ENCODE data around the gene PTGR3. TPM values are rescaled to one million over a fixed set of nuclear protein-coding genes. Genes with fewer than 3 reads are reported as not detected.

The PTGR3 gene
- total and polyA plus RNA-seq, 2 of the 8 experiments (the other 6 are each of a cell fraction or from before 2014, with no cell fraction given): 2.0 to 3.6 TPM

- TF ChIP-seq KDM1A (IDR thresholded peaks at IDR 0.05; ENCODE audit: borderline replicate concordance, low read length) (no peak), CTBP2 (IDR thresholded peaks at IDR 0.05; ENCODE audit: borderline replicate concordance, insufficient read depth, insufficient read length, low read length) (peak; percentile 68), RNF2 (IDR thresholded peaks at IDR 0.05; ENCODE audit: borderline replicate concordance, low read depth, low read length, missing control alignments, poor library complexity, severe bottlenecking) (peak; percentile 83)
- FAIRE-seq (no peak), DNase-seq (ENCODE audit: low read depth in 1 of 2, low spot score in 2 of 2) (peak in 1 of 2 experiments; percentile 61)
- CTCF ChIA-PET (ENCODE audit: partially characterized antibody): no interaction called here
- Histone ChIP-seq H3K23me2 (ENCODE audit: low read depth, low read length) (peaks cover 25% of the 10 kb centered on the region), H3K79me1 (ENCODE audit: low read depth, low read length) (no peaks in the 10 kb centered on the region), H3K27me3 (replicated peaks in 1 of 4; ENCODE audit: control insufficient read depth in 3 of 4, extremely low read depth in 1 of 4, insufficient read depth in 3 of 4, low read length in 3 of 4) (peaks cover 53 to 86% (median 71%) of the 10 kb centered on the region in 4 experiments), H2BK20ac (ENCODE audit: low read length) (no peak overlapping the region), H3K56ac (replicated peaks; ENCODE audit: insufficient read length, low read depth, low read length) (no peak overlapping the region), H3K4me1 (replicated peaks in 1 of 4; ENCODE audit: control insufficient read depth in 3 of 4, insufficient read depth in 4 of 4, low read length in 3 of 4) (peaks cover 4 to 35% (median 22%) of the 10 kb centered on the region in 4 experiments), H2AK5ac (ENCODE audit: low read depth, low read length) (no peak overlapping the region), H3K23ac (ENCODE audit: insufficient read length) (no peak overlapping the region), H2BK5ac (ENCODE audit: low read depth, low read length) (no peak overlapping the region), H3K9me3 (ENCODE audit: insufficient read depth in 2 of 2, low read depth in 1 of 2, low read length in 1 of 2) (no peaks in the 10 kb centered on the region), H3K14ac (ENCODE audit: insufficient read length) (no peak overlapping the region), H3K18ac (ENCODE audit: extremely low read depth, low read length) (no peak overlapping the region), H3K27ac (ENCODE audit: low read depth, low read length) (no peak overlapping the region), H3K4me2 (ENCODE audit: insufficient read depth in 1 of 2, low read depth in 2 of 2, low read length in 2 of 2) (peak overlapping the region; percentile 94 to 99), H2AFZ (ENCODE audit: low read length) (no peak overlapping the region), H3K36me3 (ENCODE audit: control insufficient read depth in 2 of 4, insufficient read depth in 4 of 4, low read length in 3 of 4) (no peaks in the 10 kb centered on the region; a peak in 1 of 8 replicates), H3K4me3 (ENCODE audit: extremely low read depth in 1 of 4, insufficient read depth in 2 of 4, low read depth in 3 of 4, low read length in 4 of 4) (peak overlapping the region in 2 of 4 experiments; percentile 19 to 70; a peak in 3 of 8 replicates), H4K8ac (ENCODE audit: extremely low read depth, insufficient read depth, low read length) (no peak overlapping the region), H4K20me1 (replicated peaks in 1 of 2; ENCODE audit: control insufficient read depth in 1 of 2, insufficient read depth in 2 of 2, low read length in 2 of 2) (peaks cover 14 to 18% of the 10 kb centered on the region in 2 experiments), H2BK15ac (ENCODE audit: low read length) (no peak overlapping the region), H2BK120ac (replicated peaks; ENCODE audit: low read depth, low read length) (no peak overlapping the region), H3K79me2 (ENCODE audit: control insufficient read depth in 1 of 2, insufficient read depth in 2 of 2, low read length in 2 of 2) (no peaks in the 10 kb centered on the region), H4K5ac (ENCODE audit: insufficient read length, low read depth, low read length) (no peak overlapping the region), H3K4ac (replicated peaks; ENCODE audit: insufficient read length, low read depth, low read length) (no peak overlapping the region), H2BK12ac (ENCODE audit: low read depth, low read length) (no peak overlapping the region), H4K91ac (replicated peaks; ENCODE audit: insufficient read length, low read length) (no peak overlapping the region), H3K9ac (replicated peaks in 1 of 4; ENCODE audit: extremely low read depth in 1 of 4, low read depth in 3 of 4, low read length in 3 of 4) (no peak overlapping the region)
- 1% methylated on average over 14 of the region's 14 CpGs; no CpG with 5 or more reads in 1 of the 2 experiments for WGBS, 2 experiments (ENCODE audit: extremely low coverage in 1 of 2, insufficient coverage in 1 of 2, insufficient read length in 1 of 2, insufficient replicate concordance in 2 of 2, low coverage in 1 of 2, low lambda C conversion rate in 2 of 2, missing lambda C conversion rate in 1 of 2)
- POLR2A ChIA-PET (ENCODE audit: partially characterized antibody): no interaction called here
Observed at GRCh38 chr18:75206452-75207309, 2.3 kb downstream of the PTGR3 start.

Measured in H1 (cell line).